OCI-LY1 (cell line): ENCODE measurements around the gene IST1.

Experiments
- CTCF ChIP-seq: fragments of 200-600 bp; sonication (generic), shearing (Covaris generic); IDR thresholded peaks from 2 replicates; pipeline ENCODE4 v1.5.1; 2017; ENCODE audit warnings: mild to moderate bottlenecking, antibody characterized with exemption, low read length, moderate library complexity, mixed read lengths
- EZH2 ChIP-seq: fragments of 200-600 bp; sonication (generic), shearing (Covaris generic); IDR thresholded peaks from 2 replicates; pipeline ENCODE4 v1.8.0; 2017; ENCODE audit warnings: borderline replicate concordance, mixed run types, mild to moderate bottlenecking, antibody characterized with exemption, low read length, moderate library complexity, mixed read lengths

- TF ChIP-seq CTCF (no peak), EZH2 (no peak)
These were observed 35.4 kb upstream of the IST1 start for GRCh38 chr16:71859762-71860521.
